ENCODE data around the gene THTPA. TPM values are rescaled to one million over a fixed set of nuclear protein-coding genes. Genes with fewer than 3 reads are reported as not detected.

Gene THTPA
- total and polyA plus RNA-seq, 2 of the 13 experiments (the other 11 are each of a cell fraction or from before 2014, with no cell fraction given), result 7.4 to 8.7 TPM

GRCh38 chr14:23566778-23567185 lies 10.7 kb downstream of the THTPA start:
- Histone ChIP-seq H3K9ac (ENCODE audit: insufficient read depth, low read depth, low read length) (peak overlapping the region; percentile 69), H4K20me1 (ENCODE audit: insufficient read depth, low read length) (peaks cover 13% of the 10 kb centered on the region; the same call in 1 of the 2 replicates), H3K79me2 (ENCODE audit: insufficient read depth, low read length) (peaks cover 7% of the 10 kb centered on the region), H3K27me3 (ENCODE audit: control insufficient read depth in 1 of 2, insufficient read depth in 2 of 2, low read length in 2 of 2) (peaks cover 0 to 4% of the 10 kb centered on the region in 2 experiments; a peak in 1 of 5 replicates), H2AFZ (ENCODE audit: low read length) (no peak overlapping the region), H3K36me3 (replicated peaks in 1 of 2; ENCODE audit: control insufficient read depth in 1 of 2, insufficient read depth in 2 of 2, low read length in 2 of 2) (peaks cover 26 to 45% of the 10 kb centered on the region in 2 experiments), H3K4me2 (ENCODE audit: low read depth, low read length) (peak overlapping the region; percentile 85), H3K27ac (ENCODE audit: extremely low read length, insufficient read depth, low read length) (peak overlapping the region; percentile 41), H3K4me3 (replicated peaks in 1 of 3; ENCODE audit: insufficient read depth in 1 of 3, low read depth in 2 of 3, low read length in 3 of 3) (peak overlapping the region; percentile 68 to 88 (median 70)), H3K9me3 (ENCODE audit: low read length) (no peaks in the 10 kb centered on the region), H3K4me1 (ENCODE audit: insufficient read depth, low read length) (peaks cover 42% of the 10 kb centered on the region)
- FAIRE-seq (peak; percentile 51), ATAC-seq (peak; percentile 12), DNase-seq (ENCODE audit: low spot score) (no peak)
- CTCF ChIA-PET (ENCODE audit: low intra/inter-chr PET ratio, low total read pairs), result no interaction called here
- in situ Hi-C loops (cut with HindIII; ENCODE audit: extremely low pct_ligation_motif_present, low pct_unique_long_range_greater_than_20kb) (no loop called here), intact Hi-C loops (cut with micrococcal nuclease; ENCODE audit: unreplicated experiment) (loop anchor here (1.0 to 5.0 kb wide), 2 partner anchors 15 to 346 kb away; partner anchors contain the start of gene ZFHX2)
- BruUV-seq (replicated peaks), result no TSS peak
- WGBS (ENCODE audit: low lambda C conversion rate), result 37% methylated on average over 5 of the region's 5 CpGs
- POLR2A ChIA-PET, result interaction anchor here (0.7 to 6.5 kb wide), 21 partner anchors 8 to 547 kb away, joined by 3 to 113 read pairs (median 5); partner anchors contain the start of genes DCAF11, DHRS2, NRL and PABPN1
- TF ChIP-seq PCBP2 (optimal IDR thresholded peaks at IDR 0.05; ENCODE audit: low read depth, low read length, poor library complexity, severe bottlenecking) (peak; percentile 42), THAP9 (CRISPR knock-in tag; IDR thresholded peaks at IDR 0.05; ENCODE audit: borderline replicate concordance) (no peak), ZNF224 (CRISPR knock-in tag; IDR thresholded peaks at IDR 0.05) (no peak), ARID4A (CRISPR knock-in tag; IDR thresholded peaks at IDR 0.05; ENCODE audit: borderline replicate concordance) (no peak), ZNF660 (CRISPR knock-in tag; IDR thresholded peaks at IDR 0.05; ENCODE audit: borderline replicate concordance, low read depth) (no peak), MTERF4 (CRISPR knock-in tag; IDR thresholded peaks at IDR 0.05) (no peak), CC2D1A (CRISPR knock-in tag; IDR thresholded peaks at IDR 0.05) (no peak), SP4 (CRISPR knock-in tag; IDR thresholded peaks at IDR 0.05) (peak; percentile 18; the same call in 1 of the 2 replicates), PAF1 (CRISPR knock-in tag; IDR thresholded peaks at IDR 0.05) (no peak; the same call in 1 of the 2 replicates), ZEB1 (IDR thresholded peaks at IDR 0.05; ENCODE audit: insufficient replicate concordance, low read depth) (no peak), SNAI1 (CRISPR knock-in tag; IDR thresholded peaks at IDR 0.05; ENCODE audit: borderline replicate concordance) (peak; percentile 18; the same call in 1 of the 2 replicates), ZNF569 (CRISPR knock-in tag; IDR thresholded peaks at IDR 0.05; ENCODE audit: borderline replicate concordance) (no peak), ZNF143 (CRISPR knock-in tag; IDR thresholded peaks at IDR 0.05) (no peak), NR0B2 (CRISPR knock-in tag; IDR thresholded peaks at IDR 0.05) (peak; percentile 77), BRD4 (CRISPR knock-in tag; IDR thresholded peaks at IDR 0.05) (0 out of 2 replicates have a peak, but pooled peaks have one; percentile 15), POLR2AphosphoS2 (IDR thresholded peaks at IDR 0.05; ENCODE audit: low read depth, low read length) (no peak)

All from HepG2 (cell line).